ENCODE results near the gene SLFN12. TPM values are rescaled to one million over a fixed set of nuclear protein-coding genes. Genes with fewer than 3 reads are reported as not detected.

The SLFN12 gene
- total RNA-seq, 1 donor from 2014 or later = 7.2 TPM

GRCh38 chr17:35361027-35361426 lies 71.3 kb downstream of the SLFN12 start:
- Histone ChIP-seq H3K27me3 (peaks cover 81% of the 10 kb centered on the region), H3K4me2 (no peak overlapping the region), H2AFZ (replicated peaks) (no peak overlapping the region), H3K9ac (no peak overlapping the region), H3K36me3 (no peaks in the 10 kb centered on the region), H3K4me1 (no peaks in the 10 kb centered on the region), H3K4me3 (no peak overlapping the region), H3K9me3 (ENCODE audit: low read depth) (no peaks in the 10 kb centered on the region), H3K79me2 (ENCODE audit: low read depth) (no peaks in the 10 kb centered on the region), H4K20me1 (ENCODE audit: low read depth) (no peaks in the 10 kb centered on the region), H3F3A (ENCODE audit: low read depth) (no peaks in the 10 kb centered on the region), H3K27ac (no peak overlapping the region)
- TF ChIP-seq EZH2 (IDR thresholded peaks at IDR 0.05) (no peak), CTCF (IDR thresholded peaks at IDR 0.05) (no peak), EZH2phosphoT487 (IDR thresholded peaks at IDR 0.05) (no peak)
- Mint-ChIP-seq H3K4me1 (no peaks in the 10 kb centered on the region), H3K4me3 (no peak overlapping the region), H3K27me3 (ENCODE audit: insufficient read depth, low read depth) (no peaks in the 10 kb centered on the region), H3K9me3 (no peaks in the 10 kb centered on the region), H3K27ac (no peak overlapping the region), H3K36me3 (no peaks in the 10 kb centered on the region)
- DNase-seq (ENCODE audit: low spot score) = no peak

Small RNA genes lying within 50 kb of the gene (small RNA-seq; reads per million reads assigned to genes)
- gene AC060766.3 (not detected), gene AC060766.5 (not detected)

Other genes with a start within 250 kb of the SLFN12 start
- not detected in 2 replicates for gene SLC35G3, start 238.1 kb downstream of the SLFN12 start, total RNA-seq (ENCODE audit: low replicate concordance)
- 3.5 and 5.8 TPM in 2 replicates for gene SLFN5, start 189.4 kb downstream of the SLFN12 start, total RNA-seq (ENCODE audit: low replicate concordance)
- gene SLFN11, start 58.9 kb downstream of the SLFN12 start, total RNA-seq (ENCODE audit: low replicate concordance) = 0.02 and 0.71 TPM in 2 replicates
- gene SLFN13, start 16.3 kb upstream of the SLFN12 start, total RNA-seq (ENCODE audit: low replicate concordance) = 0.31 and 0.88 TPM in 2 replicates
- not detected in 2 replicates for gene SLFN12L, start 105.2 kb upstream of the SLFN12 start, total RNA-seq (ENCODE audit: low replicate concordance)
- gene SLFN14, start 128.3 kb upstream of the SLFN12 start, total RNA-seq (ENCODE audit: low replicate concordance) = not detected in 2 replicates
- 6.5 and 7.0 TPM in 2 replicates for gene PEX12, start 146.1 kb upstream of the SLFN12 start, total RNA-seq (ENCODE audit: low replicate concordance)
- 120 and 125 TPM in 2 replicates for gene AP2B1, start 154.8 kb upstream of the SLFN12 start, total RNA-seq (ENCODE audit: low replicate concordance)